HG02588 (cell line): ENCODE measurements around the gene GLB1L2.
A peak's percentile ranks its signal among the peaks of the same experiment; 100 is the strongest.

ENCODE experiments used
- ATAC-seq: cut with Tn5 transposase; IDR thresholded peaks from one replicate; pipeline ENCODE4 v1.9.1; 2021; ENCODE audit warnings: mild to moderate bottlenecking, moderate library complexity; ENCODE audit not compliant: unreplicated experiment

The GLB1L2 gene

DNA sequence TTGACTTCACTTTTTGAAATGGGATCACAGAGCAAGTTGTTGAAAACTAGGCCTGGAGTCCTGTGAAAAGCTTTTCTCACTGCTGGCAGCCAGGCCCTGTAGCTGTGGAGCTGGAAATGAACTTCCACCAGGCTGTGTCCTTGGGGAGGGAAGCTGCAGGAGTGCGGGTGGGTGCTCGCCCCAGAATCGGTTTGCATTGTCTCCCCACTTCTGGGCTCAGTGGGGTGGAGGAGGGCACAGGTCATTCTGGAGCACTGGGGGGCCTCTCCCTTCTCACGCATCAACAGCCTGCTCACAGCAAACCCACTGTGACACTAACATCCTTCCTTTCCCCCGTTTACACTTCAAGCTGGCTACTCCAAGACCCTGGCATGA is 15.2 kb downstream of the GLB1L2 start:
- no peak for ATAC-seq

GRCh38 chr11:134347441-134347840 is 15.7 kb downstream of the GLB1L2 start:
- no peak for ATAC-seq

DNA sequence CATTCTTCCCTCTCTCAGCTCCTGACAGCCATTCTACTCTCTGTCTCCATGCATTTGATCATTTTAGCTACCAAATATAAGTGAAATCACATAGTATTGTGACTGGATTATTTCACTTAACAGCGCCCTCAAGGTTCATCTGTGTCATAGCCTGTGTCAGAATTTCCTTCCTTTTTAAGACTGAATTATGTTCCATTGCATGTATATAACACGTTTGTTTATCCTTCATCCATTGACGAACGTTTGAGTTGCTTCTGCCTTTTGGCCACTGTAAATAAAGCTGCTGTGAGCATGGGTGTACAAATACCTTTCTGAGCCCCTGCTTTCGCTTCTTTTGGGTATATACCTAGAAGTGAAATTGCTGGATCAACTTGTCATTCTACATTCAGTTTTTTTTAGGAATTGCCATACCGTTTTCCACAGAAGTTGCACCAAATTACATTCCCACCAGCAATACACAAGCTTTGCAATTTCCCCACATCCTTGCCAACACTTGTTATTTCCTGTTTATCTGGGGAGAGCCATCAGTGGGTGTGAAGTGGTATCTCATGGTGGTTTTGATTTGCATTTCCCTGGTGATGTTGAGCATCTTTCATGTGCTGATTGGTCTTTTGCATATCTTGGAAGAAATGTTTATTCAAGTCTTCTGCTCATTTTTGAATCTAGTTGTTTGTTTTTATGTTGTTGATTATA is 17.5 kb downstream of the GLB1L2 start:
- peak; percentile 40 for ATAC-seq

- ATAC-seq: no peak
Measured at GRCh38 chr11:134349802-134350355, 18.1 kb downstream of the GLB1L2 start.

- no peak for ATAC-seq
Measured at GRCh38 chr11:134350381-134350780, 18.6 kb downstream of the GLB1L2 start.

- ATAC-seq: no peak
Measured at GRCh38 chr11:134352111-134352510, 20.3 kb downstream of the GLB1L2 start.

DNA sequence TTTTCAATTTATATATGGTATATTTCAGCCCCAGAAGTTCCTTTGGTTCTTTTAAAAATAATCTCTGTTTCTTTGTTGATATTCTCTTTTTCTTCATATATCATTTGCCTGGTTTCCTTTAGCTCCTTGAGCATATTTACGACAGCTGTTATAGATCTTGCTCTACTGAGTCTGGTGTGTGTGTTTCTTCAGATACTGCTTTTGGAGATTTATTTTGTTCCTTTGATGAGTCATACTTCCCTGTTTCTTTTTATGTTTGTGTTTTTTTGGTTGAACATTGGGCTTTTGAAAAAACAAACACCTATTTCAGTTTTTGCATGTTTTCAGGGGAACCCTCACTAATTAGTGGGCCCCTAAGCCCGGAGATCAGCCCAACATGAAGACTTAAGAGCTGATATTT is 23.3 kb downstream of the GLB1L2 start:
- no peak for ATAC-seq

GRCh38 chr11:134355656-134356055 is 23.9 kb downstream of the GLB1L2 start:
- no peak for ATAC-seq

- ATAC-seq: no peak
Measured at GRCh38 chr11:134356656-134357544, 25.1 kb downstream of the GLB1L2 start.

GRCh38 chr11:134357545-134357839 is 25.7 kb downstream of the GLB1L2 start:
- ATAC-seq: no peak

- no peak for ATAC-seq
Measured at GRCh38 chr11:134358165-134358855, 26.5 kb downstream of the GLB1L2 start.

DNA sequence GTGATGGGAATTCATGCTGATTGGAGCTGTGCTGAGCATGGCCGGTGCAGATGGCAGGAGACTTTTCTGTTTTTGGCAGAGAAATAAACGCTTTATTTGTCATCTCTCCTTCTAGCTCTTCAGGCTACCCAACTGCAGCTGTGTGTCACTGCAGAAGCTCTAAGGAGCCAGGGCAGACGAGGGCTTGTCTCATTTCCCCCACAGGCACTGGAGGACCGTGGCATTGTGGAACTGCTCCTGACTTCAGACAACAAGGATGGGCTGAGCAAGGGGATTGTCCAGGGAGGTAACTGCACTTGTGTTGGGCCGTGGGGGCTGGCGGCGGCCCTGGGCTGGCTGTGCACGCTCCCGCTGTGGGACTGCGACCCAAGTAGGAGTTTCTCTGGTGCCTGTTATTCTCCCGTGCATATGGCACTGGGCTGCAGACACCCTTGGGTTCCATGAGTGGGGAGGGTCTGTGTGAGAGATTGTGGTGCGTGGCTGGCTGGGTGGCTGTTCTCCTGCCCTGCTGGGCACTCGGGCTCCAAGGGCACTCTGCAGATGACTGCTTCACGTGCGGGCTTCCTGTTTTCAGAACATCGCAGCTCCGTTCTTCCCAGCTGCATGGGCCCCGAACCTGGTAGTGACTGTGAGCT is 27.2 kb downstream of the GLB1L2 start:
- ATAC-seq: no peak

DNA sequence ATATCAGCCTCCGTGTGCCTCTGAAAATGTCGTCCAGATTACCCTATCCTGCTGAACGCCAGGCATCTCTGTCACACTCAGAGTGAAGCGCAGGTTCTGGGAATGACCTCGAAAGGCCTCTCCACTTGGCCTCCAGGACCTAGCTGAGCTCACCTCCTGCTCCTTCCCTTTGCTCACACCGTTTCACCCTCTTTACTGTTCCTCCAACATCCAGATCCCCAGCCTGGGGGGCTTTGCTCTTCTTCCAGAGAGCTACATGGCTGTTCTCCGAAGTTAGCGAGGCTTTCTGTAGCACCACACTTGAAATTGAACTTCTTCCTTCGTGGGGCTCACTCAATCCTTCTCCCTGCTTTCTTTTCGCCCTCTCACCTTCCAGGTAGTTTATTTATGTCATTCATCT is 27.9 kb downstream of the GLB1L2 start:
- ATAC-seq: no peak

GRCh38 chr11:134360050-134360835 is 28.5 kb downstream of the GLB1L2 start:
- ATAC-seq: peak; percentile 80

DNA sequence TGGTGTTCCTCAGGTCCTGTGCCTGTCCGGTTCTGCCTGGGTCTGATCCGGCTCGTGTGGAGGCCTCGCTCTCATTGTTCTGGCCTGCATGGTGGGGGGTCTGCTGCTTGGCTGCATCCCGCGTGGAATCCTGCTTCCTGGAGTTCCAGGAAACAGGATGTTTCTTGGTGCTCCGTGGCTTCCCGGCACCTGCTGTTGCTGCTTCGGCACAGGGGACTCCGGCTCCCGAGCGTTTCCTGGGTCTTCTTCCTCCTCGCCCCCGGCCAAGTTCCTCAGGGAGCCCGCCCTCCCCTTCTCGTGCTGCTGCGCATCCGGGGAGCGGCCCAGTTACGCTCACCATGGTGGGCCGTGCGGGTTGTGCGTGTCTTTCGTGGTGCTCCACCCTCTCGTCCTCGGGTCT is 29.9 kb downstream of the GLB1L2 start:
- ATAC-seq: no peak

DNA sequence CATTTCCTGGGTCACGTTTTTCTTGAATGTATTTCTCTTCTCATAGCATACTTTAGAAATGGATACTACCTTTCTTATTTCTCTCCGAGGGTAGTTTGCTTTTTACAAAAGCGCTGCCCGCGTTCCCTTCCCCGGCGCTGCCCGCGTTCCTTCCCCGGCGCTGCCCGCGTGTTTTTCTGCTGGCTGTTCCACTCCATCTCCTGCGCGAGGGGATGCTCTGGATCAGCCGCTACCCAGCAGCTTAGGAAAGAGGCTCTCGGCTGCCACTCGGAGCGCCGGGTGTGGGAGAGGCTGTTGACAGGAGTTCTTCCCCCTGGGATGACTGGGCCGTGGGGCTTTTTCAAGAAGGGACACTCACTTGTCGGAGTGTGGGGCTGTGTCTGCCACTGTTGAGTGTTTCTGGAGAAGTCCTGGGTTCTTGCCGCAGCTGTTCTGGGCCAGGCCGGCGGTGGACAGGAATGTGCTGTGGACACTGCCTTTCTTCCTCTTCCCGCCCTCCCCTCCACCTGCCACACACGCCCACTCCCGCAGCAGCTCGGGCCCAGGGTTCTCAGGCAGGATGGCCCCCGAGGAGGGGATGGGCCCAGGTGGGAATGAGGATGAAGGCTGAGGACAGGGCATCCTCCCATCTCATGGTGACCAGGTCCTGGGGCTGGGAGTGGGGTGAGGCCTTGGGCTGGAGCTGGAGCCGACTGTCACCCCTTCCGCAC is 30.6 kb downstream of the GLB1L2 start:
- no peak for ATAC-seq

DNA sequence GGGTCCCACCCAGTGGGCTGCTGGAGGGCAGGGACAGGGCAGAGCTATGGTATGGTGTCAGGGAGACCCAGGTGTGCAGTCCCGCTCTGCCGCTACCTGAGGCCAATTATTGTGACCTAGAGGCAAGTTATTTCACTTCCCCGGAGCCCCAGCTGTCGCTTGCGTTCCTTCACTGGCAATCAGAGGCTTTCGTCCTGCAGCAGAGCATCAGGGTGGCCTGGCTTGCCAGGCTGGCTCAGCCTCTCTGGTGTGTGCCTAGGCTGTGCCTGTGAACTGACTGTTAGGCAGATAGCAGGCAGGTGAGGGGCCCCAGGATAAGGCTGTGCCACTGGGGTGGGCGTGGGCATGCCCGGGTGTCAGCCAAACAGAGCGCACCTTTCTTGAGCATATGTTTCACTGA is 31.4 kb downstream of the GLB1L2 start:
- ATAC-seq: no peak

DNA sequence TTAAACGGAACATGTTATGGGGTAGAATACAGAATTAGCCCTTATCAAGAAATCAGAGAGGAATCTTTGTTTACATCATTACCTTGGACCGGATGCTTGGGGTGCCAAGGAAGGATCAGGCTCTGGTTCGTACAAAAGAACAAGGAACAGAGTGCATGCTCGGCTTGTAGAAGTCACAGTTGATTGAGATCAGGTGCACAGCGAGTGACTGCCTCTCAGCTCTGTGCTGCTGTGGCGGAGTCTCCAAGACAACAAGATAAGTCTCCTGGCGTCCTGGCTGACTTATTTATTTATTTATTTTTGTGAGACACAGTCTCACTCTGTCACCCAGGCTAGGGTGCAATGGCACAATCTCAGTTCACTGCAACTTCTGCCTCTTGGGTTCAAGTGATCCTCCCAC is 31.8 kb downstream of the GLB1L2 start:
- ATAC-seq: no peak

DNA sequence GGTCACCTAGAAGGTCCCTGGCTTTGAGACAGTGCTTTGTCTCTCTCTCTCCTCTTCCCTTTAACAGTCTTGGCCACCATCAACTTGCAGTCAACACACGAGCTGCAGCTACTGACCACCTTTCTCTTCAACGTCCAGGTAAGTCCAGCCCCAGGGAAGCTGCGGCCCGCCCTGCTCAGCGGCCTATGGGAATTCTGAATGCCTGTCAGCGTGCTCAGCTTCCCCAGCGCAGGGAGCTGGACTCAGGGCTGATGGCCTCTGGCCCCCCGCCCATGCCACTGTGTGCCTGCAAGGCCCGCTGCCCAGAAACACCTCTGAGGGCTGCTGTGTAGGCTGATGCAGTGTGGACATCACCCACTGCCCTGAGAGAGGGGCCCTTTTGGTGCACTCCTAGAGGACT is 32.5 kb downstream of the GLB1L2 start:
- no peak for ATAC-seq
